LNCAP (cell line): Measurements from ENCODE around the gene SHFL.

Source experiments
- CTCF ChIP-seq: fragments of 450-650 bp; IDR thresholded peaks from 2 replicates; pipeline ENCODE4 v1.5.1; 2017; ENCODE audit warnings: mild to moderate bottlenecking

Gene SHFL

GRCh38 chr19:10112037-10112761 is 26.1 kb downstream of the SHFL start:
- TF ChIP-seq CTCF = no peak

- peak; percentile 80 for TF ChIP-seq CTCF
Observed at GRCh38 chr19:10112895-10113591, 26.9 kb downstream of the SHFL start.

GRCh38 chr19:10113592-10113963 is 27.5 kb downstream of the SHFL start:
- TF ChIP-seq CTCF = no peak

- no peak for TF ChIP-seq CTCF
Observed at GRCh38 chr19:10113964-10114650, 28.0 kb downstream of the SHFL start.

GRCh38 chr19:10114651-10115391 is 28.7 kb downstream of the SHFL start:
- no peak for TF ChIP-seq CTCF

- no peak for TF ChIP-seq CTCF
Observed at GRCh38 chr19:10115392-10116084, 29.4 kb downstream of the SHFL start.
